Naive B cell (primary cell): ENCODE results near the gene C2orf92. TPM values are rescaled to one million over a fixed set of nuclear protein-coding genes. Genes with fewer than 3 reads are reported as not detected.

ENCODE experiments used
- ATAC-seq, 2 donors: fragments of 150-1000 bp; cut with Tn5 transposase; 2 replicates each; pipeline ENCODE4 v1.10.0; 2021; ENCODE audit warnings: low read depth in 2 of 2, mild to moderate bottlenecking in 2 of 2, moderate library complexity in 2 of 2
- DNase-seq: peaks from one replicate; pipeline ENCODE4 v3.0.0; 2022
- H3K27ac Mint-ChIP-seq, 6 donors: one replicate each; pipeline ENCODE4 v1.8.0; 2020 to 2022; ENCODE audit warnings: mild to moderate bottlenecking in 6 of 6, mixed read lengths in 6 of 6, moderate library complexity in 5 of 6, inconsistent platforms in 2 of 6
- H3K27me3 Mint-ChIP-seq, 3 donors: one replicate each; pipeline ENCODE4 v1.8.0; 2021 to 2022; ENCODE audit warnings: mixed read lengths in 3 of 3, mild to moderate bottlenecking in 1 of 3
- H3K36me3 Mint-ChIP-seq, 2 donors: one replicate each; pipeline ENCODE4 v1.8.0; 2020 to 2022; ENCODE audit warnings: mixed read lengths in 2 of 2, inconsistent platforms in 1 of 2, mild to moderate bottlenecking in 1 of 2
- H3K4me1 Mint-ChIP-seq, 3 donors: one replicate each; pipeline ENCODE4 v1.8.0; 2020 to 2022; ENCODE audit warnings: mixed read lengths in 3 of 3, inconsistent platforms in 1 of 3, mild to moderate bottlenecking in 1 of 3, moderate library complexity in 1 of 3
- H3K4me3 Mint-ChIP-seq, 8 donors: one replicate each; pipeline ENCODE4 v1.8.0; 2020 to 2022; ENCODE audit warnings: mild to moderate bottlenecking in 8 of 8, mixed read lengths in 8 of 8, moderate library complexity in 8 of 8, inconsistent platforms in 2 of 8
- H3K9me3 Mint-ChIP-seq, 7 donors: one replicate each; pipeline ENCODE4 v1.8.0; 2020 to 2022; ENCODE audit warnings: mixed read lengths in 7 of 7, mild to moderate bottlenecking in 5 of 7, inconsistent platforms in 2 of 7, moderate library complexity in 1 of 7
- polyA plus RNA-seq, 6 donors: library from polyadenylated mRNA; unstranded; fragments of 300-500 nt; fragmentation: Illumina TruSeq; gene quantifications; one replicate each; pipeline ENCODE4 v1.2.3, GENCODE V29; 2021; ENCODE audit warnings: low read depth in 6 of 6

C2orf92 gene
- polyA plus RNA-seq, 6 donors from 2014 or later, result 0.60 to 2.5 (median 1.3) TPM; not detected in 3

DNA sequence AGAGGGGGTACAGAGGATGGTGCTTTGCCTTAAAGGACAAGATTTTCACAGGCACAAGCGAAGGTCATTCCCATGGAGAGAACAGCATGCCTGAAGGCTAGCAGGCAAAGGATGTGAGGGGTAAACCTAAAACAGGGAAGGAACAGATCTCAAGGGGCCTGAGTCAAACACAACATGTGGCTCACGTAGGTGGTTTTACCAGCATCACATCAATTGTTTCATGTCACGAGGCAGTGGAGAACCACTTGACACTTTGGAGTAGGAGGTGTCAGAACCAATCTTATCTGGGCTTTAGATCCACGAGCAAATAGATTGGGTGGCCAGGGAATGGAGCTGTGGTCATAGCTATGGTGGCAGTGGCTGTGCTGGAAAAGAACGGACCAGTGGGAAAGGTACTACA lies 15.2 kb upstream of the C2orf92 start:
- DNase-seq, result no peak

DNA sequence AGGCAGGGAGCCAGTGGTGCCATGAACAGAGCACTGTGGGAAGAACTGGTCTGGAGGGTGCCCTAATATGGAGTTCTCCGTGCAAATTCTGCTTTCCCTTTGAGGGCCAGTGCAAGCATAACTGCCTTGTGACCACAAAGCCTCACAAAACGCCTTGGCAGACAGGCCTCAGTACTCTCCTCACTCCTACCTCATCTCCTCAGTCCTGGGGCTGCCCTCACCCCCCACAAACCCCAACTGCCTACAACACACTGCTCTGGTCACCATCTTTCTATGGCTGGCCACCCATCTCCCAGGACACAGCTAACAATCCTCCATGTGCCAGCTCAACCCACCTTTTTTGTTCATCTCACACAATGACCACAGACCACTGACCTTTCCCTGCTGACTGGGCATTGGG lies 14.7 kb upstream of the C2orf92 start:
- no peak for DNase-seq
- H3K4me3 Mint-ChIP-seq, result peak overlapping the region in 1 of 8 donors; percentile 35
- ATAC-seq, result no peak

More for the DNA sequence above, 15.2 kb upstream of the C2orf92 start:
- Mint-ChIP-seq H3K9me3 (no peaks in the 10 kb centered on the region), H3K27ac (peak overlapping the region in 4 of 6 donors; percentile 12 to 60 (median 38)), H3K36me3 (peaks cover 5 to 6% of the 10 kb centered on the region in 2 donors), H3K4me1 (peaks cover 1 to 5% (median 4%) of the 10 kb centered on the region in 3 donors), H3K27me3 (no peaks in the 10 kb centered on the region), H3K4me3 (no peak overlapping the region)
- no peak for ATAC-seq

DNA sequence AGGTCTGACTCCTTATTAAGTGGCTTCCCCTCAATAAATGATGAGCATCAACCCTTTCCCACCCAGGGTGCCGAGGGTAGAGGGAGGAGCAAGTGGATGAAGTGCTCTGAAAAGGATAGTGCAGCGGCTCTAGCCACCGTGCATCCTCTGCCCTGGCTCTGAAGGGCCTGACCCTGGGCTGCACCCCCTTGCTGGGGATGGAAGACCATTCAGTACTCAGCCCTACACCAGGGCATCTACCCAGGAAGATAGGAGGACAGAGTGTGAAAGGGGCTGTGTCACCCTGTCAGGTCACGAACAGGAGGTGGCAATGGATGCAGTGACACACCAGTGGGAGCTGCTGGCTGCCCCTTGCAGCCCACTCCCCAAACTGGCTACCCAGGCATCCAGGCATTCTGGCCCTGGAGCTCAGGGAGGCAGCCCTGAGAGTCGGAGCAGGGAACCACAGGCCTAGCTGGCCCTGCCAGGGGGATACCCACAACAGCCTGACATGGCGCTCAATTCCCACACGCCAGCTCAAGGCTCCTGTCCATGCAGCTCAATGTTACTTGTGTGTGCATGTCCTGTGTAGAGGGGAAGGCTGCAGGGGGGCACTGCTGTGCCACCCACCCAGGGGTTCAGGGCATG lies 13.3 kb upstream of the C2orf92 start:
- DNase-seq (no peak), ATAC-seq (no peak)
- Mint-ChIP-seq H3K4me3 (no peak overlapping the region), H3K9me3 (no peaks in the 10 kb centered on the region), H3K27ac (peak overlapping the region in 1 of 6 donors; percentile 84), H3K4me1 (peaks cover 9 to 13% (median 11%) of the 10 kb centered on the region in 3 donors), H3K36me3 (peaks cover 0 to 6% of the 10 kb centered on the region in 2 donors), H3K27me3 (no peaks in the 10 kb centered on the region)

More for the DNA sequence above, 14.7 kb upstream of the C2orf92 start:
- Mint-ChIP-seq H3K36me3 (peaks cover 5 to 6% of the 10 kb centered on the region in 2 donors), H3K27me3 (no peaks in the 10 kb centered on the region), H3K9me3 (no peaks in the 10 kb centered on the region), H3K4me1 (peaks cover 2 to 6% (median 5%) of the 10 kb centered on the region in 3 donors), H3K27ac (peak overlapping the region in 1 of 6 donors; percentile 26)

GRCh38 chr2:97656905-97657587 lies 12.5 kb upstream of the C2orf92 start:
- ATAC-seq (no peak), DNase-seq (no peak)
- H3K4me1 Mint-ChIP-seq, result peaks cover 17 to 21% (median 19%) of the 10 kb centered on the region in 3 donors
- H3K36me3 Mint-ChIP-seq, result peaks cover 0 to 6% of the 10 kb centered on the region in 2 donors
- H3K4me3 Mint-ChIP-seq, result no peak overlapping the region
- H3K27me3 Mint-ChIP-seq, result no peaks in the 10 kb centered on the region
- no peak overlapping the region for H3K27ac Mint-ChIP-seq
- H3K9me3 Mint-ChIP-seq, result no peaks in the 10 kb centered on the region

DNA sequence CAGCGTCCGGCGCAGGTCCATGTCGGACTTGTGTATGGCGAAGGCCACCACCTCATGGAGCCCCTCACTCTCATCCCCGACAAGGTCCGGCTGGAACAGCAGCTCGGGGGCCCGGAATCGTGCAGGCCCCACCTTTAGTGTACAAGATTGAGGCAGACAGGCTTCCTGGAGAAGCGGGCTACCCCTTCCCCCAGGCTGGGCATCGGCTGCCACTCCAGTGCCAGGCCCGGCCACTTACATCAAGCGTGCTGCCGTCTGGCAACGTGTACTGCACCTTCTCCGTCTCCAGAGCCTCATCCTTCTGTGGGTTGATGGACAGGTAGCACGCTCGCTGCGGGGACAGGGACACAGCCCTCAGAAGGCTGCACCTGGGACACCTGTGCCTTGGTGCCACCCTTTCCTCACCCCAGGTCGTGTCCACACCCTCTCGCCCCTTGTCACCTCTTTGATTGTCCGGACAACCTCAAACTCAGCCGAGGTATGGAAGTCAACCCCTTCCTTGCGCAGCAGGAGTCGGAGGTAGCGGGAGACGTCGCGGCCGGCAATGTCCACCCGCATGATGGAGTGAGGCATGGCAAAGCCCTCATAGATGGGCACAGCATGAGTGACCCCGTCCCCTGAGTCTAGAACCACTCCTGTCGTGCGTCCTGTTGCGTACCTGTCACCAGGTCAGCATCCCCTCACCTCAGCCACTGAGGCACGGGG lies 11.4 kb upstream of the C2orf92 start:
- no peaks in the 10 kb centered on the region for H3K9me3 Mint-ChIP-seq
- H3K4me1 Mint-ChIP-seq, result peaks cover 24 to 32% (median 28%) of the 10 kb centered on the region in 3 donors
- H3K4me3 Mint-ChIP-seq, result no peak overlapping the region
- no peaks in the 10 kb centered on the region for H3K27me3 Mint-ChIP-seq
- peaks cover 0 to 6% of the 10 kb centered on the region in 2 donors for H3K36me3 Mint-ChIP-seq
- no peak for DNase-seq
- ATAC-seq, result no peak
- H3K27ac Mint-ChIP-seq, result peak overlapping the region in 1 of 6 donors; percentile 38

DNA sequence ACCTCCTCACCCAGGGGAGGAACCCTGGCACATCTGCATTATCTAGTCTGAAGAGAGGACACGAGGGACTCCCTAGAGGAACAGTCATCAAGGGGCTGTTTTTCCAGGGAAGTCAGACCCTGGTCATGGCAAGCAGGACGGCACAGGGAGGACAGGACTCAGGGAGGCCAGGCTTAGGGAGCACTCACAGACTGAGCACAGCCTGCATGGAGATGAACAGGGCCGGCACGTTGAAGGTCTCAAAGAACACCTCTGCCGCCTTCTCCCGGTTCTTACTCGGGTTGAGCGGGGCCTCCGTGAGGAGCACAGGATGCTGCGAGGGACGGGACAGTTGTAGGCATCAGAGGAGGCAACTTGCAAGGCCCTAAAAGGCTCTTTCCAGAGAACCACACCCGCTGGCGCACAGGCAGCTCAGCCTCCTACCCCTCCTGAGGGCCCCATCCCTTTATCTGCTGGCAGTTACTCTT lies 10.8 kb upstream of the C2orf92 start:
- Mint-ChIP-seq H3K27ac (no peak overlapping the region), H3K4me3 (peak overlapping the region in 1 of 8 donors; percentile 22), H3K4me1 (peaks cover 21 to 35% (median 30%) of the 10 kb centered on the region in 3 donors), H3K36me3 (peaks cover 0 to 6% of the 10 kb centered on the region in 2 donors), H3K27me3 (no peaks in the 10 kb centered on the region), H3K9me3 (no peaks in the 10 kb centered on the region)
- ATAC-seq, result no peak
- no peak for DNase-seq

GRCh38 chr2:97659256-97660043 lies 10.1 kb upstream of the C2orf92 start:
- H3K4me1 Mint-ChIP-seq, result peaks cover 20 to 35% (median 30%) of the 10 kb centered on the region in 3 donors
- H3K4me3 Mint-ChIP-seq, result peak overlapping the region in 2 of 8 donors; percentile 45 to 51
- no peak for DNase-seq
- H3K36me3 Mint-ChIP-seq, result peaks cover 0 to 6% of the 10 kb centered on the region in 2 donors
- H3K27me3 Mint-ChIP-seq, result no peaks in the 10 kb centered on the region
- H3K9me3 Mint-ChIP-seq, result no peaks in the 10 kb centered on the region
- ATAC-seq, result no peak
- peak overlapping the region in 3 of 6 donors; percentile 49 to 81 (median 58) for H3K27ac Mint-ChIP-seq

- H3K4me3 Mint-ChIP-seq, result peak overlapping the region in 1 of 8 donors; percentile 45
- peaks cover 20 to 42% (median 30%) of the 10 kb centered on the region in 3 donors for H3K4me1 Mint-ChIP-seq
- no peaks in the 10 kb centered on the region for H3K9me3 Mint-ChIP-seq
These were observed 9.3 kb upstream of the C2orf92 start for GRCh38 chr2:97660044-97660774.

DNA sequence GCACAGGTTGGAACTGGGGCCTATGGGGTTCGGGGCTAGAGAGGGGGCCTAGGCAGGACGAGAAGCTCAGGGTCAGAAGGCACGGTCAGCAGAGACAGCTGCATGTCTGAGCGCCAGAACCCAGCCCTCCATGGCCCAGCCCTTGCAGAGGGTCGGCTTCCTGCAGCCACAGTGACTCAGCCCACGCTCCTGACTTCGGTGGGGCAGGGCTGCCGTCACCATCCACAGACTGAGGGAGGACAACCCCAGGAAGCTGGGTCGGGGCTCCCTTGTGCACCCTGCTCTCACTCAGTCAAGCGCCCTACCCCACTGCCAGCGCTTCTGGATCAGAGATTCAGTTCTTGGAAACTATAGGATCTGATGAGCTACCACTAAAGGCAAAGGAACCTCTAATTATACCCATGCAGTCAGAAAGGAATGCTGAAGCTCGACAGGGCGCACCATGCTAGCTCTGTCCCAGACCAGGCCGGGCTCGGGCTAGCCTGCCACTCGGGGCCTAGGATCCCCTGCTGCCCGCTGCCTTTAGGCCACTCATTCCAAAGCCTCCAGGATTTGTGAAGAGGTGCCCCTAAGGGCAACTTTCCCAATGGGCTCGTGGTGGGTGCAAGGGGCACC lies 8.6 kb upstream of the C2orf92 start:
- Mint-ChIP-seq H3K4me3 (peak overlapping the region in 3 of 8 donors; percentile 40 to 98 (median 50)), H3K27ac (peak overlapping the region in 2 of 6 donors; percentile 19 to 97)

More at GRCh38 chr2:97660044-97660774, 9.3 kb upstream of the C2orf92 start:
- Mint-ChIP-seq H3K27ac (peak overlapping the region in 3 of 6 donors; percentile 12 to 85 (median 81)), H3K36me3 (peaks cover 0 to 6% of the 10 kb centered on the region in 2 donors), H3K27me3 (no peaks in the 10 kb centered on the region)
- no peak for DNase-seq
- ATAC-seq, result no peak

GRCh38 chr2:97661927-97662326 lies 7.6 kb upstream of the C2orf92 start:
- DNase-seq (no peak), ATAC-seq (no peak)
- Mint-ChIP-seq H3K36me3 (peaks cover 0 to 6% of the 10 kb centered on the region in 2 donors), H3K4me3 (peak overlapping the region; percentile 46 to 98 (median 93)), H3K9me3 (no peaks in the 10 kb centered on the region), H3K4me1 (peaks cover 23 to 43% (median 30%) of the 10 kb centered on the region in 3 donors), H3K27me3 (no peaks in the 10 kb centered on the region), H3K27ac (peak overlapping the region in 4 of 6 donors; percentile 4 to 97 (median 53))

More for the DNA sequence above, 8.6 kb upstream of the C2orf92 start:
- H3K27me3 Mint-ChIP-seq, result no peaks in the 10 kb centered on the region
- no peaks in the 10 kb centered on the region for H3K9me3 Mint-ChIP-seq
- H3K36me3 Mint-ChIP-seq, result peaks cover 0 to 6% of the 10 kb centered on the region in 2 donors
- DNase-seq (no peak), ATAC-seq (no peak)
- H3K4me1 Mint-ChIP-seq, result peaks cover 20 to 43% (median 30%) of the 10 kb centered on the region in 3 donors

DNA sequence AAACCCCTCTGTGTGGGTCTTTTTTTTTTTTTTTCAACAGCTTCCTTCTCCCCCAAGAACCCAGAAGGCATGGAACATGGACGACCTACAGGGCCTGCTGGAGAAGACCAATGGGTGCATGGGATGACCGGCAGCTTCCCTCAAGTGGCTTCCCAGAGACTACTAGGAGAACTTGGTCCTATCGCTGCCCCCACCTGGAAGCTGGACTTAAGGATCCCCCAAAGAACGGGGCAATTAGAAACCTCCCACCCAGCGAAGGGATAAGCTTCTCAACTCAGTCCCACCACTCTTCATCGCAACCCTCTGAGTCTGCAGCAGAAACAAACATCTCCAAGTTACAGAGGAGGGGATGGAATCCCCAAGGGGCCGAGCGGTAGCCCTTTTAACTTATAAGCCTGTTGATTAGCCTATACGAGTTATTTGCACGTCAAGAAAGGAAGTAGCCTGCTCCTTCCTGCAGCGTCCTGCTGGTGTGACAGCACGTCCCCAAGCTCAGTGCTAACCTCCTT lies 7.1 kb upstream of the C2orf92 start:
- ATAC-seq, result no peak
- Mint-ChIP-seq H3K9me3 (no peaks in the 10 kb centered on the region), H3K36me3 (peaks cover 0 to 6% of the 10 kb centered on the region in 2 donors), H3K27ac (peak overlapping the region; percentile 83 to 97 (median 94)), H3K4me3 (peak overlapping the region; percentile 88 to 98 (median 94)), H3K27me3 (no peaks in the 10 kb centered on the region), H3K4me1 (peaks cover 24 to 43% (median 30%) of the 10 kb centered on the region in 3 donors)
- no peak for DNase-seq
